GM12878 (cell line): ENCODE results near the gene TTC23L.

Experiments
- ATF7 ChIP-seq: fragments of 450-650 bp; IDR thresholded peaks from 2 replicates; pipeline ENCODE4 v1.6.1; 2016; ENCODE audit warnings: low read depth, mild to moderate bottlenecking
- CEBPB ChIP-seq, 2 experiments: fragments of 150-350 bp in 1 of 2; IDR thresholded peaks; 2 replicates each; pipeline ENCODE4 v1.6.1; 2012 to 2014; ENCODE audit warnings: low read depth in 2 of 2, low read length in 2 of 2, borderline replicate concordance in 1 of 2, inconsistent platforms in 1 of 2
- LARP7 ChIP-seq: fragments of 450-650 bp; IDR thresholded peaks from 2 replicates; pipeline ENCODE4 v1.6.1; 2017; ENCODE audit warnings: mild to moderate bottlenecking
- TF ChIP-seq, protein P1 (sequence below): IDR thresholded peaks from 2 replicates; pipeline ENCODE4 v1.6.1; 2012; ENCODE audit warnings: low read depth, low read length, improper control_type of control experiment
- TF ChIP-seq, protein P2 (sequence below): fragments of 450-650 bp; IDR thresholded peaks from 2 replicates; pipeline ENCODE4 v1.6.1; 2018; ENCODE audit warnings: mild to moderate bottlenecking, low read depth, moderate library complexity; ENCODE audit not compliant: partially characterized antibody
- TF ChIP-seq, protein P3 (sequence below), 3 experiments: IDR thresholded peaks in 2 of 3; conservative IDR thresholded peaks in 1 of 3; 2 replicates each; pipeline ENCODE4 v1.5.1; 2011; ENCODE audit warnings: low read depth in 3 of 3, low read length in 3 of 3, mild to moderate bottlenecking in 3 of 3, control low read depth in 2 of 3, moderate library complexity in 2 of 3, inconsistent platforms in 1 of 3, mixed read lengths in 1 of 3; ENCODE audit not compliant: control insufficient read depth in 2 of 3, insufficient read depth in 1 of 3; ENCODE audit errors: extremely low read depth in 1 of 3
- TF ChIP-seq, protein P4 (sequence below): IDR thresholded peaks from 2 replicates; pipeline ENCODE4 v1.6.1; 2012; ENCODE audit warnings: improper control_type of control experiment, low read depth, low read length; ENCODE audit not compliant: insufficient replicate concordance

DNA sequence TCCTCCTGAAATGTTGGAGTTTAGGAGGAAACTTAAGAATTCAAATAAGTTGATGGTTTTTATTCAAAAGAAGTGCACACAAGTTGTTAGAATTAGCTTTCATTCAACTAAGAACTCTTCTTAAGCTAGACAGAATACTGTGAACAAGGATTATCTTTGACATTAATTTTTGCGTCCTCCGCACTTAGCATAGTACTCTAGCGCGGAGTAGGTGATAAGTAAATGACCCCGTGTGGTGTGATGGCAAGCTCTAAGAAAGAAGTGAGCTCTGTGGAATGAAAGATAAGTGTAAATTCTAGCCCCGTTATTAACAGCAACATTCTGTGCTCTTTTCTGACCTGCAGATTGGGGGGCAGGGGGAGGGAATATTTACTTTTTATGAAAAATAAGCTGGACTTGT, 77.6 kb downstream of the TTC23L start:
- TF ChIP-seq CEBPB (IDR thresholded peaks at IDR 0.05; ENCODE audit: borderline replicate concordance in 1 of 2, low read depth in 2 of 2, low read length in 2 of 2) (no peak), LARP7 (no peak), ATF7 (no peak)
- TF ChIP-seq, protein P1, sequence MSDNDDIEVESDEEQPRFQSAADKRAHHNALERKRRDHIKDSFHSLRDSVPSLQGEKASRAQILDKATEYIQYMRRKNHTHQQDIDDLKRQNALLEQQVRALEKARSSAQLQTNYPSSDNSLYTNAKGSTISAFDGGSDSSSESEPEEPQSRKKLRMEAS = no peak
- TF ChIP-seq, protein P2, sequence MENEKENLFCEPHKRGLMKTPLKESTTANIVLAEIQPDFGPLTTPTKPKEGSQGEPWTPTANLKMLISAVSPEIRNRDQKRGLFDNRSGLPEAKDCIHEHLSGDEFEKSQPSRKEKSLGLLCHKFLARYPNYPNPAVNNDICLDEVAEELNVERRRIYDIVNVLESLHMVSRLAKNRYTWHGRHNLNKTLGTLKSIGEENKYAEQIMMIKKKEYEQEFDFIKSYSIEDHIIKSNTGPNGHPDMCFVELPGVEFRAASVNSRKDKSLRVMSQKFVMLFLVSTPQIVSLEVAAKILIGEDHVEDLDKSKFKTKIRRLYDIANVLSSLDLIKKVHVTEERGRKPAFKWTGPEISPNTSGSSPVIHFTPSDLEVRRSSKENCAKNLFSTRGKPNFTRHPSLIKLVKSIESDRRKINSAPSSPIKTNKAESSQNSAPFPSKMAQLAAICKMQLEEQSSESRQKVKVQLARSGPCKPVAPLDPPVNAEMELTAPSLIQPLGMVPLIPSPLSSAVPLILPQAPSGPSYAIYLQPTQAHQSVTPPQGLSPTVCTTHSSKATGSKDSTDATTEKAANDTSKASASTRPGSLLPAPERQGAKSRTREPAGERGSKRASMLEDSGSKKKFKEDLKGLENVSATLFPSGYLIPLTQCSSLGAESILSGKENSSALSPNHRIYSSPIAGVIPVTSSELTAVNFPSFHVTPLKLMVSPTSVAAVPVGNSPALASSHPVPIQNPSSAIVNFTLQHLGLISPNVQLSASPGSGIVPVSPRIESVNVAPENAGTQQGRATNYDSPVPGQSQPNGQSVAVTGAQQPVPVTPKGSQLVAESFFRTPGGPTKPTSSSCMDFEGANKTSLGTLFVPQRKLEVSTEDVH = no peak
- TF ChIP-seq, protein P3, sequence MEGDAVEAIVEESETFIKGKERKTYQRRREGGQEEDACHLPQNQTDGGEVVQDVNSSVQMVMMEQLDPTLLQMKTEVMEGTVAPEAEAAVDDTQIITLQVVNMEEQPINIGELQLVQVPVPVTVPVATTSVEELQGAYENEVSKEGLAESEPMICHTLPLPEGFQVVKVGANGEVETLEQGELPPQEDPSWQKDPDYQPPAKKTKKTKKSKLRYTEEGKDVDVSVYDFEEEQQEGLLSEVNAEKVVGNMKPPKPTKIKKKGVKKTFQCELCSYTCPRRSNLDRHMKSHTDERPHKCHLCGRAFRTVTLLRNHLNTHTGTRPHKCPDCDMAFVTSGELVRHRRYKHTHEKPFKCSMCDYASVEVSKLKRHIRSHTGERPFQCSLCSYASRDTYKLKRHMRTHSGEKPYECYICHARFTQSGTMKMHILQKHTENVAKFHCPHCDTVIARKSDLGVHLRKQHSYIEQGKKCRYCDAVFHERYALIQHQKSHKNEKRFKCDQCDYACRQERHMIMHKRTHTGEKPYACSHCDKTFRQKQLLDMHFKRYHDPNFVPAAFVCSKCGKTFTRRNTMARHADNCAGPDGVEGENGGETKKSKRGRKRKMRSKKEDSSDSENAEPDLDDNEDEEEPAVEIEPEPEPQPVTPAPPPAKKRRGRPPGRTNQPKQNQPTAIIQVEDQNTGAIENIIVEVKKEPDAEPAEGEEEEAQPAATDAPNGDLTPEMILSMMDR (IDR thresholded peaks at IDR 0.05 in 2 of 3, conservative IDR thresholded peaks at IDR 0.05 in 1 of 3; ENCODE audit: control insufficient read depth in 2 of 3, extremely low read depth in 1 of 3, insufficient read depth in 1 of 3, low read depth in 3 of 3, low read length in 3 of 3) = no peak
- TF ChIP-seq, protein P4, sequence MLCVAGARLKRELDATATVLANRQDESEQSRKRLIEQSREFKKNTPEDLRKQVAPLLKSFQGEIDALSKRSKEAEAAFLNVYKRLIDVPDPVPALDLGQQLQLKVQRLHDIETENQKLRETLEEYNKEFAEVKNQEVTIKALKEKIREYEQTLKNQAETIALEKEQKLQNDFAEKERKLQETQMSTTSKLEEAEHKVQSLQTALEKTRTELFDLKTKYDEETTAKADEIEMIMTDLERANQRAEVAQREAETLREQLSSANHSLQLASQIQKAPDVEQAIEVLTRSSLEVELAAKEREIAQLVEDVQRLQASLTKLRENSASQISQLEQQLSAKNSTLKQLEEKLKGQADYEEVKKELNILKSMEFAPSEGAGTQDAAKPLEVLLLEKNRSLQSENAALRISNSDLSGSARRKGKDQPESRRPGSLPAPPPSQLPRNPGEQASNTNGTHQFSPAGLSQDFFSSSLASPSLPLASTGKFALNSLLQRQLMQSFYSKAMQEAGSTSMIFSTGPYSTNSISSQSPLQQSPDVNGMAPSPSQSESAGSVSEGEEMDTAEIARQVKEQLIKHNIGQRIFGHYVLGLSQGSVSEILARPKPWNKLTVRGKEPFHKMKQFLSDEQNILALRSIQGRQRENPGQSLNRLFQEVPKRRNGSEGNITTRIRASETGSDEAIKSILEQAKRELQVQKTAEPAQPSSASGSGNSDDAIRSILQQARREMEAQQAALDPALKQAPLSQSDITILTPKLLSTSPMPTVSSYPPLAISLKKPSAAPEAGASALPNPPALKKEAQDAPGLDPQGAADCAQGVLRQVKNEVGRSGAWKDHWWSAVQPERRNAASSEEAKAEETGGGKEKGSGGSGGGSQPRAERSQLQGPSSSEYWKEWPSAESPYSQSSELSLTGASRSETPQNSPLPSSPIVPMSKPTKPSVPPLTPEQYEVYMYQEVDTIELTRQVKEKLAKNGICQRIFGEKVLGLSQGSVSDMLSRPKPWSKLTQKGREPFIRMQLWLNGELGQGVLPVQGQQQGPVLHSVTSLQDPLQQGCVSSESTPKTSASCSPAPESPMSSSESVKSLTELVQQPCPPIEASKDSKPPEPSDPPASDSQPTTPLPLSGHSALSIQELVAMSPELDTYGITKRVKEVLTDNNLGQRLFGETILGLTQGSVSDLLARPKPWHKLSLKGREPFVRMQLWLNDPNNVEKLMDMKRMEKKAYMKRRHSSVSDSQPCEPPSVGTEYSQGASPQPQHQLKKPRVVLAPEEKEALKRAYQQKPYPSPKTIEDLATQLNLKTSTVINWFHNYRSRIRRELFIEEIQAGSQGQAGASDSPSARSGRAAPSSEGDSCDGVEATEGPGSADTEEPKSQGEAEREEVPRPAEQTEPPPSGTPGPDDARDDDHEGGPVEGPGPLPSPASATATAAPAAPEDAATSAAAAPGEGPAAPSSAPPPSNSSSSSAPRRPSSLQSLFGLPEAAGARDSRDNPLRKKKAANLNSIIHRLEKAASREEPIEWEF = no peak
